LNCAP (cell line): Measurements from ENCODE around the gene UBQLN2.

Experiments
- CTCF ChIP-seq: fragments of 450-650 bp; IDR thresholded peaks from 2 replicates; pipeline ENCODE4 v1.5.1; 2017; ENCODE audit warnings: mild to moderate bottlenecking

UBQLN2 gene

GRCh38 chrX:56563231-56564161, at the start of gene UBQLN2:
Gene UBQLN2, plus strand, starts transcription at chrX:56563627. Its CDS starts 247 bp downstream, at chrX:56563874.
- TF ChIP-seq CTCF = 0 out of 2 replicates have a peak, but pooled peaks have one; percentile 18

GRCh38 chrX:56519642-56520041, 43.8 kb upstream of the UBQLN2 start:
- TF ChIP-seq CTCF = no peak

GRCh38 chrX:56530011-56530410, 33.4 kb upstream of the UBQLN2 start:
- no peak for TF ChIP-seq CTCF

- no peak for TF ChIP-seq CTCF
These were observed 12.8 kb upstream of the UBQLN2 start for GRCh38 chrX:56550667-56551066.

- no peak for TF ChIP-seq CTCF
These were observed 8.6 kb upstream of the UBQLN2 start for GRCh38 chrX:56554870-56555269.

- no peak for TF ChIP-seq CTCF
These were observed 6.0 kb upstream of the UBQLN2 start for GRCh38 chrX:56557376-56557929.

- TF ChIP-seq CTCF = no peak
These were observed 898 bp downstream of the UBQLN2 start for GRCh38 chrX:56564164-56564885.
